H9 (cell line): ENCODE results near the gene EVL. TPM values are rescaled to one million over a fixed set of nuclear protein-coding genes. Genes with fewer than 3 reads are reported as not detected.

Source experiments
- DNase-seq: peaks from one replicate; pipeline ENCODE4 v3.0.0-alpha.2; 2017
- H2AFZ ChIP-seq: one replicate; pipeline ENCODE4 v1.6.1; 2013; ENCODE audit warnings: mild to moderate bottlenecking, low read length, control low read depth, moderate library complexity
- H2AK5ac ChIP-seq: 2 replicates; pipeline ENCODE4 v1.6.1; 2013; ENCODE audit warnings: low read length, control low read depth, mixed read lengths; ENCODE audit not compliant: insufficient read length
- H2BK120ac ChIP-seq: one replicate; pipeline ENCODE4 v1.6.1; 2013; ENCODE audit warnings: low read depth, mild to moderate bottlenecking, low read length, control low read depth, inconsistent platforms; ENCODE audit not compliant: poor library complexity, severe bottlenecking
- H2BK12ac ChIP-seq: 2 replicates; pipeline ENCODE4 v1.6.1; 2013; ENCODE audit warnings: low read length, control low read depth, mixed read lengths, low read depth; ENCODE audit not compliant: insufficient read length
- H2BK15ac ChIP-seq: 2 replicates; pipeline ENCODE4 v1.6.1; 2013; ENCODE audit warnings: low read depth, low read length, control low read depth
- H2BK20ac ChIP-seq: one replicate; pipeline ENCODE4 v1.6.1; 2013; ENCODE audit warnings: low read depth, mild to moderate bottlenecking, low read length, control low read depth, inconsistent platforms; ENCODE audit not compliant: poor library complexity, severe bottlenecking
- H2BK5ac ChIP-seq: 2 replicates; pipeline ENCODE4 v1.6.1; 2013; ENCODE audit warnings: low read length, control low read depth, mixed read lengths; ENCODE audit not compliant: insufficient read length
- H3K14ac ChIP-seq: 2 replicates; pipeline ENCODE4 v1.6.1; 2013; ENCODE audit warnings: low read length, control low read depth; ENCODE audit not compliant: insufficient read depth
- H3K18ac ChIP-seq: 2 replicates; pipeline ENCODE4 v1.6.1; 2013; ENCODE audit warnings: low read depth, mild to moderate bottlenecking, mixed read lengths, low read length, control low read depth; ENCODE audit not compliant: insufficient read length
- H3K23ac ChIP-seq: 2 replicates; pipeline ENCODE4 v1.6.1; 2013; ENCODE audit warnings: low read length, control low read depth, mixed read lengths, low read depth; ENCODE audit not compliant: insufficient read length
- H3K23me2 ChIP-seq: 2 replicates; pipeline ENCODE4 v1.6.1; 2013; ENCODE audit warnings: low read depth, mild to moderate bottlenecking, mixed read lengths, low read length, control low read depth; ENCODE audit not compliant: insufficient read length, poor library complexity, severe bottlenecking
- H3K27ac ChIP-seq: 2 replicates; pipeline ENCODE4 v1.5.1; 2013; ENCODE audit warnings: low read length, control low read depth, mixed read lengths, low read depth; ENCODE audit not compliant: insufficient read length
- H3K27me3 ChIP-seq: 2 replicates; pipeline ENCODE4 v1.6.1; 2013; ENCODE audit warnings: low read length, control low read depth, inconsistent platforms; ENCODE audit not compliant: insufficient read depth
- H3K4ac ChIP-seq: 2 replicates; pipeline ENCODE4 v1.6.1; 2013; ENCODE audit warnings: low read depth, mild to moderate bottlenecking, control low read depth, inconsistent platforms, low read length, moderate library complexity
- H3K4me1 ChIP-seq: 2 replicates; pipeline ENCODE4 v1.6.1; 2013; ENCODE audit warnings: low read length, control low read depth, inconsistent platforms; ENCODE audit not compliant: insufficient read depth
- H3K4me2 ChIP-seq: 2 replicates; pipeline ENCODE4 v1.6.1; 2013; ENCODE audit warnings: low read length, control low read depth, mixed read lengths; ENCODE audit not compliant: insufficient read length, insufficient read depth
- H3K56ac ChIP-seq: 2 replicates; pipeline ENCODE4 v1.6.1; 2013; ENCODE audit warnings: low read depth, mild to moderate bottlenecking, mixed read lengths, low read length, control low read depth; ENCODE audit not compliant: insufficient read length
- H3K79me1 ChIP-seq: 2 replicates; pipeline ENCODE4 v1.6.1; 2013; ENCODE audit warnings: low read depth, mild to moderate bottlenecking, moderate library complexity, low read length, control low read depth, inconsistent platforms; ENCODE audit not compliant: insufficient read depth, poor library complexity, severe bottlenecking
- H3K79me2 ChIP-seq: 2 replicates; pipeline ENCODE4 v1.6.1; 2013; ENCODE audit warnings: low read length, control low read depth, inconsistent platforms; ENCODE audit not compliant: insufficient read depth
- H3K9ac ChIP-seq: 2 replicates; pipeline ENCODE4 v1.6.1; 2013; ENCODE audit warnings: low read length, control low read depth, mixed read lengths; ENCODE audit not compliant: insufficient read length; ENCODE audit errors: extremely low read depth
- H3K9me3 ChIP-seq: one replicate; pipeline ENCODE4 v1.6.1; 2013; ENCODE audit warnings: low read depth, low read length, inconsistent platforms; ENCODE audit not compliant: control insufficient read depth
- H3T11ph ChIP-seq: one replicate; pipeline ENCODE4 v1.6.1; 2013; ENCODE audit warnings: mild to moderate bottlenecking, low read length, control low read depth, inconsistent platforms
- H4K20me1 ChIP-seq: one replicate; pipeline ENCODE4 v1.6.1; 2013; ENCODE audit not compliant: control insufficient read depth, insufficient read length, insufficient read depth
- H4K5ac ChIP-seq: 2 replicates; pipeline ENCODE4 v1.6.1; 2013; ENCODE audit warnings: low read depth, mild to moderate bottlenecking, mixed read lengths, low read length, control low read depth; ENCODE audit not compliant: insufficient read length
- H4K8ac ChIP-seq: replicated peaks from 2 replicates; pipeline ENCODE4 v1.6.1; 2013; ENCODE audit warnings: low read length, control low read depth, mixed read lengths, low read depth; ENCODE audit not compliant: insufficient read length
- H4K91ac ChIP-seq: 2 replicates; pipeline ENCODE4 v1.6.1; 2013; ENCODE audit warnings: low read depth, mild to moderate bottlenecking, moderate library complexity, mixed read lengths, low read length, control low read depth; ENCODE audit not compliant: insufficient read length
- H3K27ac Mint-ChIP-seq, 3 experiments: 2 replicates in 2 of 3; 3 replicates in 1 of 3; pipeline ENCODE4 v1.8.0; 2020 to 2021; ENCODE audit warnings: mixed read lengths in 3 of 3, mild to moderate bottlenecking in 1 of 3, moderate library complexity in 1 of 3
- H3K27me3 Mint-ChIP-seq: 2 replicates; pipeline ENCODE4 v1.8.0; 2021; ENCODE audit warnings: low read depth, mild to moderate bottlenecking, moderate library complexity, mixed read lengths
- H3K36me3 Mint-ChIP-seq, 3 experiments: 2 replicates in 2 of 3; 3 replicates in 1 of 3; pipeline ENCODE4 v1.8.0; 2020 to 2021; ENCODE audit warnings: low read depth in 3 of 3, mixed read lengths in 3 of 3; ENCODE audit not compliant: insufficient read depth in 1 of 3
- H3K4me1 Mint-ChIP-seq, 2 experiments: 2 replicates each; pipeline ENCODE4 v1.8.0; 2020; ENCODE audit warnings: mixed read lengths in 2 of 2
- H3K4me3 Mint-ChIP-seq, 2 experiments: 2 replicates in 1 of 2; 3 replicates in 1 of 2; pipeline ENCODE4 v1.8.0; 2020 to 2021; ENCODE audit warnings: mild to moderate bottlenecking in 2 of 2, mixed read lengths in 2 of 2, moderate library complexity in 1 of 2
- H3K9me3 Mint-ChIP-seq, 2 experiments: 2 replicates in 1 of 2; 3 replicates in 1 of 2; pipeline ENCODE4 v1.8.0; 2020; ENCODE audit warnings: mild to moderate bottlenecking in 2 of 2, mixed read lengths in 2 of 2, moderate library complexity in 1 of 2
- WGBS: extraction: QIAGEN DNeasy Blood & Tissue Kit; methylation state at CpG from one replicate; pipeline ENCODE4 v1.1.7; 2013; ENCODE audit warnings: missing lambda C conversion rate, low lambda C conversion rate, mixed read lengths; ENCODE audit not compliant: insufficient read length; ENCODE audit errors: extremely low coverage; 5-methylcytosine and 5-hydroxymethylcytosine counted together
- total RNA-seq: library from RNA; stranded (reverse); gene quantifications from 2 replicates; pipeline ENCODE4 v1.2.1, GENCODE V29; 2021
- TF ChIP-seq, protein P1 (sequence below): fragments of 200-600 bp; sonication (generic); conservative IDR thresholded peaks from 3 replicates; pipeline ENCODE4 v1.8.0; 2021; ENCODE audit warnings: antibody characterized with exemption, mild to moderate bottlenecking

Gene EVL
- total RNA-seq, 1 experiment from 2014 or later: 53.2 TPM

DNA sequence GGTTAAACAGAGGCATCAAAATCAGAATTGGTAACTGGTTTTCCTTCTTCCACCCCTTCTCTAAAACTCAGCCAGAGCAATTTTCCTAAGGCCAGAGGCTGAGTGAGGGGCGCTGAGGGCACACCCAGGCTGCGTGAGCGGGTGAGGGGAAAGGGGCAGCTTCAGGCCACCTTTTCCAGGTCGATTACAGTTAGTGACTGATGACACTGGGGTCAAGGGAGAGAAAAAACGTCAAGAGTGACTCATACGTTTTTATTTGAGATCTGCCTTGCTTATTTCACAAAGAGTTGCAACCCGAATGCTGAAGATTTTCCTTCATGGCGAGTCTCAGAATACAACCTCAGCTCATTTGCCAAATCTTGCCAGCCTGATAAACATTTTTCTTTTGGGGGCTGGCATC, 46.7 kb upstream of the EVL start:
- no peak overlapping the region for H2BK15ac ChIP-seq
- peaks cover 5% of the 10 kb centered on the region for H3K79me1 ChIP-seq
- H3K18ac ChIP-seq: no peak overlapping the region
- TF ChIP-seq, protein P1, sequence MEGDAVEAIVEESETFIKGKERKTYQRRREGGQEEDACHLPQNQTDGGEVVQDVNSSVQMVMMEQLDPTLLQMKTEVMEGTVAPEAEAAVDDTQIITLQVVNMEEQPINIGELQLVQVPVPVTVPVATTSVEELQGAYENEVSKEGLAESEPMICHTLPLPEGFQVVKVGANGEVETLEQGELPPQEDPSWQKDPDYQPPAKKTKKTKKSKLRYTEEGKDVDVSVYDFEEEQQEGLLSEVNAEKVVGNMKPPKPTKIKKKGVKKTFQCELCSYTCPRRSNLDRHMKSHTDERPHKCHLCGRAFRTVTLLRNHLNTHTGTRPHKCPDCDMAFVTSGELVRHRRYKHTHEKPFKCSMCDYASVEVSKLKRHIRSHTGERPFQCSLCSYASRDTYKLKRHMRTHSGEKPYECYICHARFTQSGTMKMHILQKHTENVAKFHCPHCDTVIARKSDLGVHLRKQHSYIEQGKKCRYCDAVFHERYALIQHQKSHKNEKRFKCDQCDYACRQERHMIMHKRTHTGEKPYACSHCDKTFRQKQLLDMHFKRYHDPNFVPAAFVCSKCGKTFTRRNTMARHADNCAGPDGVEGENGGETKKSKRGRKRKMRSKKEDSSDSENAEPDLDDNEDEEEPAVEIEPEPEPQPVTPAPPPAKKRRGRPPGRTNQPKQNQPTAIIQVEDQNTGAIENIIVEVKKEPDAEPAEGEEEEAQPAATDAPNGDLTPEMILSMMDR: no peak
- no peaks in the 10 kb centered on the region for H3K4me1 ChIP-seq
- H3K27ac ChIP-seq: no peak overlapping the region
- no peaks in the 10 kb centered on the region for H3K27me3 ChIP-seq
- H3K4me2 ChIP-seq: no peak overlapping the region
- no peaks in the 10 kb centered on the region for H4K20me1 ChIP-seq
- H2AFZ ChIP-seq: no peak overlapping the region
- no peaks in the 10 kb centered on the region; the same call in 1 of the 2 replicates for H3K79me2 ChIP-seq
- H3K4ac ChIP-seq: no peak overlapping the region
- Mint-ChIP-seq H3K36me3 (no peaks in the 10 kb centered on the region), H3K4me3 (no peak overlapping the region), H3K27ac (no peak overlapping the region; a peak in 1 of 7 replicates), H3K4me1 (peaks cover 19 to 21% of the 10 kb centered on the region in 2 experiments), H3K9me3 (no peaks in the 10 kb centered on the region), H3K27me3 (no peaks in the 10 kb centered on the region)
- no peak overlapping the region for H4K5ac ChIP-seq
- no peak overlapping the region for H2BK120ac ChIP-seq
- no peak overlapping the region for H3K23ac ChIP-seq
- no peak overlapping the region for H3K56ac ChIP-seq
- no CpG with 5 or more reads among the region's 8 CpGs for WGBS
- H3K14ac ChIP-seq: no peak overlapping the region
- no peak overlapping the region for H4K8ac ChIP-seq
- no peak for DNase-seq
- H2BK20ac ChIP-seq: no peak overlapping the region
- no peak overlapping the region for H3T11ph ChIP-seq
- no peak overlapping the region for H4K91ac ChIP-seq
- H2BK5ac ChIP-seq: no peak overlapping the region
- H2BK12ac ChIP-seq: no peak overlapping the region
- H2AK5ac ChIP-seq: no peak overlapping the region
- H3K23me2 ChIP-seq: no peaks in the 10 kb centered on the region
- H3K9ac ChIP-seq: no peak overlapping the region
- H3K9me3 ChIP-seq: no peaks in the 10 kb centered on the region
